Smooth muscle cell of the brain vasculature (primary cell): ENCODE measurements around the gene ZNF771.
A peak's percentile ranks its signal among the peaks of the same experiment; 100 is the strongest.
"Not testable (repeated sequence)": the region's sequence is repeated elsewhere in the genome, so short reads cannot be mapped to it uniquely, and the experiment has no call there.

ENCODE experiments used
- DNase-seq: peaks from one replicate; pipeline ENCODE4 v3.0.0-alpha.2; 2012; ENCODE audit warnings: low read depth, low spot score

Gene ZNF771

DNA sequence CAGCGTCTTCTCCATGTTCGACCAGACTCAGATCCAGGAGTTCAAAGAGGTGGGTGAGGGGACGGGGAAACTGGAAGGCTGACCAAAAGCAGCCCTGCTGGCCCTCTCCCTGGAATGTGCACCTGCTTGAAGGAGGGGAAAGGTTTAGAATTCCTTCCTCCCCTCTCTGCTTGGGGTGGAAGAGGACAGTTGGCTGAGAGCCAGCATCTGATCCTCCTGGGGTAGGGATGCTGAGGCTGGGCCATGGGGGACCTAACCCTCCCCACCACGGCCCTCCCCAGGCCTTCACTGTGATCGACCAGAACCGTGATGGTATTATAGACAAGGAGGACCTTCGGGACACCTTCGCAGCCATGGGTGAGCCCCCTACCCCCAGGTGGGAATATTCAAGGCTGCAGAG lies 31.5 kb upstream of the ZNF771 start:
- DNase-seq: no peak

GRCh38 chr16:30376461-30376902 lies 30.9 kb upstream of the ZNF771 start:
- DNase-seq: no peak

DNA sequence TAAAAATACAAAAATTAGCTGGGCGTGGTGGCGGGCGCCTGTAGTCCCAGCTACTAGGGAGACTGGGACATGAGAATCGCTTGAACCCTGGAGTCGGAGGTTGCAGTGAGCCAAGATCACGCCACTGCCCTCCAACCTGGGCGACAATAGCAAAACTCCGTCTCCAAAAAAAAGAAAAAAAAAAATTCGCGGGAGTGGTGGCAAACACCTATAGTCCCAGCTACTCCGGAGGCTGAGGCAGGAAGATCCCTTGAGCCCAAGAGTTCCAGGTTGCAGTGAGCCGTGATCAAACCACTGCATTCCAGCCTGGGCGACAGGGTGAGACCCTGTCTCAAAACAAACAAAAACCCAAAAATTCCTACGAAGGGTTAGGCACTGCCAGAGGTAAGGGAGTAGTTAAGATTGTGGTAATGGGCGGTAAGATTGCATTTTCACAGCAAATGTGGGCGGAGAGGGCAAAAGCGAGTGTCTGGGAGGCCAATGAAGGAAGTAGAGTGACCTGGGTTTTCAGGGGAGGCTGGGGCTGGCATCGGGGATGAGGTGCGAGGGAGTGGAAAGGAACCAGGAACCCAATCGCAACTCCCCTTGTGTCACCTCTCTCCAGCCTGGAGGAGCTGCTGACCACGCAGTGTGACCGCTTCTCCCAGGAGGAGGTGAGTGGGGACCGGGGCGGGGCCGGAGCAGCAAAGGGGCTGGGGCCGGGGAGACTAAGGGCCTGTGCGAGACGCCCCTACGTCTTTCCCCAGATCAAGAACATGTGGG lies 30.2 kb upstream of the ZNF771 start:
- DNase-seq: no peak

DNA sequence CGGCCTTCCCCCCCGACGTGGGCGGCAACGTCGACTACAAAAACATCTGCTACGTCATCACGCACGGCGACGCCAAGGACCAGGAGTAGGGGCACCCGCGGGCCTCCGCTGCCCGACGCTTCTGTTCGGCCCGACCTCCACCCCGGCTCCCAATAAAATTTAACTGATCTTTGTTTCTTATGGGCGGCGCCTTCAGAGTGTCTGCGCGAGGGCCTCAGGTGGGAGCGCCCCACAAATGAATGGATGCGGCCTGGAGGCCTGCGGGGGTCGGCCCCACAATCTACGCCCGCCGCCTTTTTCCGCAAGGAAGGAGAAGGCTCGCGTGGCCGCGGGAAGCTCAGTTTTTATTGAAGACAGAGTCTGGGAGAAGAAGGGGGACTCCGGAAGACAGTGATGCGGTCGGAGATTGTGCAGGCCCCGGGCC lies 29.6 kb upstream of the ZNF771 start:
- peak; percentile 65 for DNase-seq

GRCh38 chr16:30378236-30379157 lies 28.9 kb upstream of the ZNF771 start:
- peak; percentile 97 for DNase-seq

GRCh38 chr16:30379158-30379783 lies 28.1 kb upstream of the ZNF771 start:
- DNase-seq: no peak

- no peak for DNase-seq
Measured at GRCh38 chr16:30380072-30380802, 27.2 kb upstream of the ZNF771 start.

GRCh38 chr16:30380803-30381208 lies 26.6 kb upstream of the ZNF771 start:
- DNase-seq: no peak

GRCh38 chr16:30381291-30382041 lies 25.9 kb upstream of the ZNF771 start:
- no peak for DNase-seq

DNA sequence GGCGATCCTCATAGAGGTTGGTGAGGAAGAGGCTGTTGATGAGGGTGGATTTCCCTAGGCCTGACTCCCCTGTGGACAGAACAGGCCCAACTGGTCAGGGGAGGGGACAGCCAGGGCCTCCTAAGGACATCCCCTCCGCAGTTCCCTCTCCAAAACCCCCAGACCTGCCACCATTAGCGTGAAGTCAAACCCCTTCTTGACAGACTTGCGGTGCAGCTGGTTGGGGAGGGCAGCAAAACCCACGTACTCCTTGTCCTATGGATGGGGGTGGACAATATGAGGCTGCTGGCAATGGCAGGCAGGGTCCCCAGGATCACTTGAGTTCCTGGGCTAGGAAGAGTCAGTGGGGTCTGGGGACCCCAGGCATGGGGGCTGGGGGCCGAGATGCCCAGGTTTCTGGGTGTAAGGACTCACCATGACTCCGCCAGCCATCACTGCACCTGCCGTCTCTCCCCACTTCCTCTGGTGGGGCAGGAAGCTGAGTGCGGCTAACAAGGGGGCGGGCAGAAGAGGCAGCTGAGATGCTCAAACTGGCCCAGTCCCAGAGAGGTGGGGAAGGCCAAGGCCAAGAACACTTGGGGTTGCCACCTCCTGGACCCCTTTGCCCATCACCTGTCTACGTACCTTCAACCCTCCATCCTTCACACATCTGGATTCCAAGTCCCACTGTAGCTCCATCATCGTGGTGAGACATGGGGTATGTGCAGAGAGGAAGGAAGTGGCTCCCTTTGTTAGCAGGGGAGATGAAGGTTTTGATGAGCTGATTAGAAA lies 25.1 kb upstream of the ZNF771 start, which contains the start of gene SEPTIN1:
TSS of gene SEPTIN1 (minus strand) at position 451 of the 771 bp plus-strand sequence. CDS start at position 432, 19 bp downstream.
- DNase-seq: no peak

- no peak for DNase-seq
Measured at GRCh38 chr16:30383521-30383920, 23.9 kb upstream of the ZNF771 start.

- no peak for DNase-seq
Measured at GRCh38 chr16:30394592-30395154, 12.7 kb upstream of the ZNF771 start.

GRCh38 chr16:30395155-30395991 lies 12.0 kb upstream of the ZNF771 start, which contains the start of gene ZNF48:
ZNF48 (plus strand) TSS chr16:30395420; CDS start chr16:30395795, 375 bp downstream.
- peak; percentile 77 for DNase-seq

GRCh38 chr16:30395992-30396585 lies 11.3 kb upstream of the ZNF771 start:
- DNase-seq: no peak

DNA sequence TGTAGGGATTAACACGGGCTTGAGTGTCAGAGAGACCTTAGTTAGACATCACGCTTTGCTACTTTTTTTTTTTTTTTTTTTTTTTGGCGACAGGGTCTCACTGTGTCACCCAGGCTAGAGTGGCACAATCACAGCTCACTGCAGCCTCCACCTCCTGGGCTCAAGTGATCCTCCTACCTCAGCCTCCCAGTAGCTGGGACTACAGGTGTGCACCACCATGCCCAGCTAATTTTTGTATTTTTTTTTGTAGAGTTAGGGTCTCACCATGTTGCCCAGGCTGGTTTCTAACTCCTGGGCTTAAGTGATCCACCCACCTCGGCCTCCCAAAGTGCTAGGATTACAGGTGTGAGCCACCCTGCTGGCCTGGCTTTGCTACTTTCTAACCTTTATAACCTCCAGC lies 10.8 kb upstream of the ZNF771 start:
- DNase-seq: not testable (repeated sequence)

GRCh38 chr16:30397056-30397455 lies 10.3 kb upstream of the ZNF771 start:
- no peak for DNase-seq

- no peak for DNase-seq
Measured at GRCh38 chr16:30397776-30398660, 9.4 kb upstream of the ZNF771 start.
